CD14-positive monocyte (primary cell): ENCODE results near the gene CEP85L. TPM values are rescaled to one million over a fixed set of nuclear protein-coding genes. Genes with fewer than 3 reads are reported as not detected.
A peak's percentile ranks its signal among the peaks of the same experiment; 100 is the strongest.

ENCODE experiments used
- DNase-seq, 3 donors: peaks; one replicate each; pipeline ENCODE4 v3.0.0-alpha.2; 2011 to 2022
- H2AFZ ChIP-seq: 2 replicates; pipeline ENCODE4 v1.6.0; 2012; ENCODE audit warnings: mild to moderate bottlenecking, low read depth, low read length, inconsistent platforms; ENCODE audit not compliant: insufficient read depth, poor library complexity, severe bottlenecking
- H3K27ac ChIP-seq, 2 donors: 1 replicate in 1 of 2; 2 replicates in 1 of 2; pipeline ENCODE4 v1.5.1; 2012 to 2013; ENCODE audit warnings: low read length in 2 of 2, control low read depth in 1 of 2, inconsistent platforms in 1 of 2, low read depth in 1 of 2, mild to moderate bottlenecking in 1 of 2
- H3K27me3 ChIP-seq, 2 donors: one replicate each; pipeline versions ENCODE4 v1.6.0 to v1.6.1; 2011 to 2013; ENCODE audit warnings: low read length in 2 of 2; ENCODE audit not compliant: control insufficient read depth in 2 of 2, insufficient read depth in 2 of 2
- H3K36me3 ChIP-seq, 2 donors: replicated peaks in 1 of 2; 1 replicate in 1 of 2; 2 replicates in 1 of 2; pipeline versions ENCODE4 v1.5.1 to v1.6.1; 2012 to 2013; ENCODE audit warnings: low read length in 2 of 2, control low read depth in 1 of 2, inconsistent platforms in 1 of 2, mild to moderate bottlenecking in 1 of 2; ENCODE audit not compliant: insufficient read depth in 2 of 2, control insufficient read depth in 1 of 2
- H3K4me1 ChIP-seq, 2 donors: 1 replicate in 1 of 2; 2 replicates in 1 of 2; pipeline versions ENCODE4 v1.5.1 to v1.6.1; 2012 to 2013; ENCODE audit warnings: low read length in 2 of 2, control low read depth in 1 of 2, inconsistent platforms in 1 of 2, mild to moderate bottlenecking in 1 of 2, moderate library complexity in 1 of 2; ENCODE audit not compliant: insufficient read depth in 2 of 2, control insufficient read depth in 1 of 2
- H3K4me2 ChIP-seq: replicated peaks from 2 replicates; pipeline ENCODE3; 2012; ENCODE audit warnings: low read length, moderate library complexity, mild to moderate bottlenecking; ENCODE audit not compliant: poor library complexity, severe bottlenecking; ENCODE audit errors: extremely low read depth
- H3K4me3 ChIP-seq, 3 experiments: fragments of 200-600 bp in 1 of 3; sonication (generic) in 1 of 3; replicated peaks in 1 of 3; 1 replicate in 2 of 3; 2 replicates in 1 of 3; pipeline ENCODE4 v1.5.1; 2011 to 2013; ENCODE audit warnings: low read length in 3 of 3, mild to moderate bottlenecking in 3 of 3, control low read depth in 2 of 3, low read depth in 2 of 3, inconsistent platforms in 1 of 3, moderate library complexity in 1 of 3
- H3K79me2 ChIP-seq: 2 replicates; pipeline ENCODE4 v1.6.0; 2012; ENCODE audit warnings: mild to moderate bottlenecking, control low read depth, inconsistent platforms, low read length, moderate library complexity; ENCODE audit not compliant: insufficient read depth
- H3K9ac ChIP-seq: 2 replicates; pipeline ENCODE4 v1.6.0; 2017; ENCODE audit warnings: low read length, mild to moderate bottlenecking; ENCODE audit not compliant: insufficient read depth, poor library complexity, severe bottlenecking
- H3K9me3 ChIP-seq, 2 donors: replicated peaks in 1 of 2; 1 replicate in 1 of 2; 2 replicates in 1 of 2; pipeline versions ENCODE4 v1.5.1 to v1.6.1; 2012 to 2013; ENCODE audit warnings: low read length in 2 of 2, control low read depth in 1 of 2; ENCODE audit not compliant: control insufficient read depth in 1 of 2, insufficient read depth in 1 of 2
- H4K20me1 ChIP-seq: 2 replicates; pipeline ENCODE4 v1.6.0; 2012; ENCODE audit warnings: mild to moderate bottlenecking, low read length, control low read depth, moderate library complexity; ENCODE audit not compliant: insufficient read depth
- H3K27ac Mint-ChIP-seq, 7 donors: one replicate each; pipeline ENCODE4 v1.8.0; 2020; ENCODE audit warnings: mild to moderate bottlenecking in 7 of 7, mixed read lengths in 7 of 7, moderate library complexity in 6 of 7, inconsistent platforms in 2 of 7
- H3K27me3 Mint-ChIP-seq, 3 donors: one replicate each; pipeline ENCODE4 v1.8.0; 2021 to 2022; ENCODE audit warnings: low read depth in 3 of 3, mild to moderate bottlenecking in 3 of 3, mixed read lengths in 3 of 3, moderate library complexity in 3 of 3, inconsistent platforms in 1 of 3
- H3K36me3 Mint-ChIP-seq, 2 donors: one replicate each; pipeline ENCODE4 v1.8.0; 2020; ENCODE audit warnings: mixed read lengths in 2 of 2, inconsistent platforms in 1 of 2, mild to moderate bottlenecking in 1 of 2
- H3K4me1 Mint-ChIP-seq: one replicate; pipeline ENCODE4 v1.8.0; 2020; ENCODE audit warnings: mild to moderate bottlenecking, mixed read lengths
- H3K4me3 Mint-ChIP-seq, 2 donors: one replicate each; pipeline ENCODE4 v1.8.0; 2020; ENCODE audit warnings: mild to moderate bottlenecking in 2 of 2, mixed read lengths in 2 of 2, moderate library complexity in 1 of 2
- H3K9me3 Mint-ChIP-seq, 7 donors: one replicate each; pipeline ENCODE4 v1.8.0; 2020 to 2022; ENCODE audit warnings: mixed read lengths in 7 of 7, mild to moderate bottlenecking in 6 of 7, moderate library complexity in 6 of 7, inconsistent platforms in 2 of 7
- WGBS: methylation state at CpG from one replicate; pipeline ENCODE4 v1.1.5; 2013; ENCODE audit warnings: missing lambda C conversion rate; ENCODE audit not compliant: insufficient coverage; 5-methylcytosine and 5-hydroxymethylcytosine counted together
- intact Hi-C, 2 donors: fragments of 100-400 bp; cut with micrococcal nuclease; formaldehyde crosslinking; loops; one replicate each; pipeline versions ENCODE4 v1.15.0 to v1.15.1; 2023
- polyA plus RNA-seq, 3 donors: library from polyadenylated mRNA; depleted of rRNA in 1 of 3; unstranded in 2 of 3; stranded (reverse) in 1 of 3; fragments of 300-500 nt in 2 of 3; fragments of >200 nt in 1 of 3; fragmentation: Illumina TruSeq in 2 of 3; gene quantifications; 1 replicate in 2 of 3; 2 replicates in 1 of 3; pipeline ENCODE4 v1.2.3, GENCODE V29; 2012 to 2021
- TF ChIP-seq, protein P1 (sequence below): fragments of 200-600 bp; IDR thresholded peaks from one replicate; pipeline ENCODE4 v1.8.0; 2022; ENCODE audit warnings: antibody characterized with exemption, mild to moderate bottlenecking

Gene CEP85L
- polyA plus RNA-seq, 3 donors = 14.9 to 38.3 (median 19.6) TPM

- H3K27me3 ChIP-seq = no peaks in the 10 kb centered on the region
- no peak overlapping the region for H3K4me2 ChIP-seq
- Mint-ChIP-seq H3K36me3 (no peaks in the 10 kb centered on the region), H3K9me3 (peaks cover 0 to 4% (median 0%) of the 10 kb centered on the region in 7 donors), H3K4me3 (no peak overlapping the region), H3K4me1 (peaks cover 6% of the 10 kb centered on the region), H3K27ac (no peak overlapping the region), H3K27me3 (peaks cover 0 to 3% (median 0%) of the 10 kb centered on the region in 3 donors)
- no CpG with 5 or more reads among the region's 1 CpG for WGBS
- H3K9ac ChIP-seq = no peak overlapping the region
- no peaks in the 10 kb centered on the region for H4K20me1 ChIP-seq
- DNase-seq = no peak
- no peaks in the 10 kb centered on the region for H3K9me3 ChIP-seq
- no peak overlapping the region for H3K4me3 ChIP-seq
- intact Hi-C loops = no loop called here
- H3K36me3 ChIP-seq = no peaks in the 10 kb centered on the region
- H3K27ac ChIP-seq = no peak overlapping the region
- no peaks in the 10 kb centered on the region for H3K79me2 ChIP-seq
- H3K4me1 ChIP-seq = no peaks in the 10 kb centered on the region
- TF ChIP-seq, protein P1, sequence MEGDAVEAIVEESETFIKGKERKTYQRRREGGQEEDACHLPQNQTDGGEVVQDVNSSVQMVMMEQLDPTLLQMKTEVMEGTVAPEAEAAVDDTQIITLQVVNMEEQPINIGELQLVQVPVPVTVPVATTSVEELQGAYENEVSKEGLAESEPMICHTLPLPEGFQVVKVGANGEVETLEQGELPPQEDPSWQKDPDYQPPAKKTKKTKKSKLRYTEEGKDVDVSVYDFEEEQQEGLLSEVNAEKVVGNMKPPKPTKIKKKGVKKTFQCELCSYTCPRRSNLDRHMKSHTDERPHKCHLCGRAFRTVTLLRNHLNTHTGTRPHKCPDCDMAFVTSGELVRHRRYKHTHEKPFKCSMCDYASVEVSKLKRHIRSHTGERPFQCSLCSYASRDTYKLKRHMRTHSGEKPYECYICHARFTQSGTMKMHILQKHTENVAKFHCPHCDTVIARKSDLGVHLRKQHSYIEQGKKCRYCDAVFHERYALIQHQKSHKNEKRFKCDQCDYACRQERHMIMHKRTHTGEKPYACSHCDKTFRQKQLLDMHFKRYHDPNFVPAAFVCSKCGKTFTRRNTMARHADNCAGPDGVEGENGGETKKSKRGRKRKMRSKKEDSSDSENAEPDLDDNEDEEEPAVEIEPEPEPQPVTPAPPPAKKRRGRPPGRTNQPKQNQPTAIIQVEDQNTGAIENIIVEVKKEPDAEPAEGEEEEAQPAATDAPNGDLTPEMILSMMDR = no peak
- no peak overlapping the region for H2AFZ ChIP-seq
These were observed 42.2 kb upstream of the CEP85L start for GRCh38 chr6:118693562-118693961.

- TF ChIP-seq, protein P1 = no peak
- Histone ChIP-seq H3K79me2 (no peaks in the 10 kb centered on the region), H3K4me1 (peaks cover 0 to 5% of the 10 kb centered on the region in 2 donors), H3K27ac (no peak overlapping the region), H3K4me3 (no peak overlapping the region), H3K9ac (no peak overlapping the region), H3K9me3 (no peaks in the 10 kb centered on the region), H4K20me1 (no peaks in the 10 kb centered on the region), H3K4me2 (no peak overlapping the region), H2AFZ (no peak overlapping the region), H3K36me3 (no peaks in the 10 kb centered on the region), H3K27me3 (no peaks in the 10 kb centered on the region)
- peaks cover 0 to 3% (median 2%) of the 10 kb centered on the region in 3 donors for H3K27me3 Mint-ChIP-seq
- no peak overlapping the region for H3K4me3 Mint-ChIP-seq
- 94% methylated on average over 5 of the region's 7 CpGs for WGBS
- no peak for DNase-seq
- peak overlapping the region in 1 of 7 donors; percentile 13 for H3K27ac Mint-ChIP-seq
- intact Hi-C loops = no loop called here
- peaks cover 0 to 5% (median 0%) of the 10 kb centered on the region in 7 donors for H3K9me3 Mint-ChIP-seq
- H3K36me3 Mint-ChIP-seq = no peaks in the 10 kb centered on the region
- peaks cover 3% of the 10 kb centered on the region for H3K4me1 Mint-ChIP-seq
These were observed 34.5 kb upstream of the CEP85L start for GRCh38 chr6:118685823-118686449.
